Measurements from ENCODE around the gene KIF13A. TPM values are rescaled to one million over a fixed set of nuclear protein-coding genes. Genes with fewer than 3 reads are reported as not detected.

KIF13A gene
- total and polyA plus RNA-seq, 9 of the 15 experiments (the other 6 are each of a cell fraction or from before 2014, with no cell fraction given): 3.6 to 44.3 (median 29.7) TPM

DNA sequence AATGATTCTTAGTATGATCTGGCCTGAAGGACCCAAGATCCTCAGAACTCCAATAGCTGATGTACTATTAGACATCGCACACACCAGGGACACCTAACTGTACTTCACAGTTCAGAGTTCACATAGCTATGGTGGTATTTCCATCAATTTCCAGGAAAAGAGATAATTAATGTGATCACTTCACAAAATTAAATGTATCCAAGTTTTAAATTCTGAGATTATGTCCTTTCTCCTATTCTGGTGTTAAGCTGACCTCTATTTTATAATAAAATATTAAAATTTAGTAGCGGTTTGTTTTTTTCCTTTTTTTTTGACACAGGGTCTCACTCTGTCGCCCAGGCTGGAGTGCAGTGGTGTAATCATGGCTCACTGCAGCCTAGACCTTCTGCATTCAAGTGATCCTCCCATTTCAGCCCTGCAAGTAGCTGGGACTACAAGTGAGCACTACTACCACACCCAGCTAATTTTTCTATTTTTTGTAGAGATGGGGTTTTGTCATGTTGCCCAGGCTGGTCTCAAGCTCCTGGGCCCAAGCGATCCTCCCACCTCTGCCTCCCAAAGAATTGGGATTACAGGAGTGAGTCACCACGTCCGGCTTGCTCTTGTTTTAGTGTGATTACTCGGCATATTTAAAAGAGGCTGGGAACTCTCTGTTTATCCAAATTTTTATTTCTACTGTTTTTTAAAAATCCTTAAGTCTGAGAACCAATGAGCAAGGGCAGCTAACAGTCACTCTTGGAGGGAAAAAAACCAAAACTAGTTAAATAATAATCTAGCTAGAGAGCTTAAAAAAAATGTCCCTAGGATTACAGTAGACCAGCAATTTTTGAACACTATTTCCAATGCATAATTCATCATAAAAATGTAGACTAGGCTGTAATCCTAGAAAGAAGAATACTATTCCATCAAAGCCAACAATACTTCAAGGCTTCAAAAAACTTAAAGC is 16.0 kb downstream of the KIF13A start (continued):
- TF ChIP-seq HMGN3 (IDR thresholded peaks at IDR 0.05; ENCODE audit: borderline replicate concordance, extremely low read depth, insufficient read length, low read depth, low read length) (no peak), YY1 (IDR thresholded peaks at IDR 0.05; ENCODE audit: borderline replicate concordance in 1 of 3, control insufficient read depth in 1 of 3, extremely low read depth in 1 of 3, insufficient read depth in 3 of 3, insufficient read length in 1 of 3, insufficient replicate concordance in 2 of 3, low read depth in 1 of 3, low read length in 2 of 3) (no peak), CBX1 (IDR thresholded peaks at IDR 0.05; ENCODE audit: low read depth) (no peak), MTF1 (CRISPR knock-in tag; IDR thresholded peaks at IDR 0.05; ENCODE audit: borderline replicate concordance) (no peak), SIN3A (IDR thresholded peaks at IDR 0.05; ENCODE audit: borderline replicate concordance in 2 of 2, control insufficient read depth in 1 of 2, low read depth in 2 of 2, low read length in 2 of 2) (no peak), PHF8 (IDR thresholded peaks at IDR 0.05; ENCODE audit: borderline replicate concordance, low read length) (no peak), PPARD (CRISPR knock-in tag; IDR thresholded peaks at IDR 0.05) (no peak), PTRF (tag; IDR thresholded peaks at IDR 0.05) (no peak), FUS (optimal IDR thresholded peaks at IDR 0.05; ENCODE audit: low read depth, low read length) (no peak), GTF2F1 (IDR thresholded peaks at IDR 0.05; ENCODE audit: low read depth, low read length) (no peak), POLR3A (IDR thresholded peaks at IDR 0.05; ENCODE audit: borderline replicate concordance, extremely low read depth, insufficient read depth, insufficient read length) (no peak), CREM (IDR thresholded peaks at IDR 0.05; ENCODE audit: low read depth) (peak; percentile 63; the same call in 1 of the 2 replicates), ZNF551 (CRISPR knock-in tag; IDR thresholded peaks at IDR 0.05) (no peak)
- TF ChIP-seq, protein P1, sequence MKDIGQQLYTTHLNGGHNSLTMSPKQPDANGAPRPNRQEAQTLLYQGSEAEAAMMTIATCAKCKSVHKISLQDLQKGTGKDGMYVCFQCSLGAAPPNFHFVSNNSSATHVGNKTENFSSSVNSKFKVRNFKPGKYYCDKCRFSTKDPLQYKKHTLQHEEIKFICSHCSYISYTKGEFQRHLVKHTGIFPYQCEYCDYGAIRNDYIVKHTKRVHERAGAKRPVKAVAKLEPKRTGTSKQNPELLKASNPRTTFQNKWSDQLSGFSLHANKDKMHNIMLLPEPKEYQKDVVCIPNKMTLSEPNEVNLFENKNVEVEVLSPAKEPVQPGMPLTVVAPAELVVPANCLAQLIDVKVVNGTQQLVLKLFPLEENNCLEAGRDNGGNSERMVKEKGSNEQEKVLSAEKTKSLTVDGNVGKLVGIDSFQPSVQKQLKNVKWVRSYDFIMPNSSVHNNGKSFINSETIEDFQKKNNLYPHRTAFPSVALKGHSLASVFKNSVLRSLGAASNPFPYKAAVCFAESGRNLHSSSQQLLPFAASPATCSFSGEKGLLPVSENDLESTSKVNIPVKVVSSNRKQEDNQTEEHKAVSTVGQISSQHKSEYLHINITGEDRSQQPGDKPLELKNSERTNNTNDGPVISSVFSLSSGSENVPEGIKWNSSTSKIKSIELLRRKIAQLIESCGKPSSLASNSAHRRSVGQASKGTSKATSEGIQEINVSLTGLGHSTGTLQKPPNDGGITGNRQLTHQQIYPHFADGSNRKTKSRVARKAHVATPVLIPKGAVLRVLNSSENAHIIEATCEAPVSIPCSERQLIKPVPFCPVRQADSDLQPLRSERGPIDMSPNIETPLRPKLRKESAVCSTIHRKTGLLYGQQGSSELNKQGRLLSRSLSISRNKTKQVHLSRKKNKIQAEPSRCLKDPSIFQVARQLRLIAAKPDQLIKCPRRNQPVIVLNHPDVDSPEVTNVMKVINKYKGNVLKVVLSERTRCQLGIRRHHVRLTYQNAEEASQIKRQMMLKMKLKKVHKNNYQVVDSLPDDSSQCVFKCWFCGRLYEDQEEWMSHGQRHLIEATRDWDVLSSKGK (CRISPR knock-in tag; IDR thresholded peaks at IDR 0.05): no peak
- TF ChIP-seq, protein P2, sequence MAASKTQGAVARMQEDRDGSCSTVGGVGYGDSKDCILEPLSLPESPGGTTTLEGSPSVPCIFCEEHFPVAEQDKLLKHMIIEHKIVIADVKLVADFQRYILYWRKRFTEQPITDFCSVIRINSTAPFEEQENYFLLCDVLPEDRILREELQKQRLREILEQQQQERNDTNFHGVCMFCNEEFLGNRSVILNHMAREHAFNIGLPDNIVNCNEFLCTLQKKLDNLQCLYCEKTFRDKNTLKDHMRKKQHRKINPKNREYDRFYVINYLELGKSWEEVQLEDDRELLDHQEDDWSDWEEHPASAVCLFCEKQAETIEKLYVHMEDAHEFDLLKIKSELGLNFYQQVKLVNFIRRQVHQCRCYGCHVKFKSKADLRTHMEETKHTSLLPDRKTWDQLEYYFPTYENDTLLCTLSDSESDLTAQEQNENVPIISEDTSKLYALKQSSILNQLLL (CRISPR knock-in tag; IDR thresholded peaks at IDR 0.05; ENCODE audit: borderline replicate concordance): no peak
- TF ChIP-seq, protein P3, sequence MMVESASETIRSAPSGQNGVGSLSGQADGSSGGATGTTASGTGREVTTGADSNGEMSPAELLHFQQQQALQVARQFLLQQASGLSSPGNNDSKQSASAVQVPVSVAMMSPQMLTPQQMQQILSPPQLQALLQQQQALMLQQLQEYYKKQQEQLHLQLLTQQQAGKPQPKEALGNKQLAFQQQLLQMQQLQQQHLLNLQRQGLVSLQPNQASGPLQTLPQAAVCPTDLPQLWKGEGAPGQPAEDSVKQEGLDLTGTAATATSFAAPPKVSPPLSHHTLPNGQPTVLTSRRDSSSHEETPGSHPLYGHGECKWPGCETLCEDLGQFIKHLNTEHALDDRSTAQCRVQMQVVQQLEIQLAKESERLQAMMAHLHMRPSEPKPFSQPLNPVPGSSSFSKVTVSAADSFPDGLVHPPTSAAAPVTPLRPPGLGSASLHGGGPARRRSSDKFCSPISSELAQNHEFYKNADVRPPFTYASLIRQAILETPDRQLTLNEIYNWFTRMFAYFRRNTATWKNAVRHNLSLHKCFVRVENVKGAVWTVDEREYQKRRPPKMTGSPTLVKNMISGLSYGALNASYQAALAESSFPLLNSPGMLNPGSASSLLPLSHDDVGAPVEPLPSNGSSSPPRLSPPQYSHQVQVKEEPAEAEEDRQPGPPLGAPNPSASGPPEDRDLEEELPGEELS (CRISPR knock-in tag; IDR thresholded peaks at IDR 0.05; ENCODE audit: borderline replicate concordance): no peak
- TF ChIP-seq, protein P4, sequence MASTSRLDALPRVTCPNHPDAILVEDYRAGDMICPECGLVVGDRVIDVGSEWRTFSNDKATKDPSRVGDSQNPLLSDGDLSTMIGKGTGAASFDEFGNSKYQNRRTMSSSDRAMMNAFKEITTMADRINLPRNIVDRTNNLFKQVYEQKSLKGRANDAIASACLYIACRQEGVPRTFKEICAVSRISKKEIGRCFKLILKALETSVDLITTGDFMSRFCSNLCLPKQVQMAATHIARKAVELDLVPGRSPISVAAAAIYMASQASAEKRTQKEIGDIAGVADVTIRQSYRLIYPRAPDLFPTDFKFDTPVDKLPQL (IDR thresholded peaks at IDR 0.05; ENCODE audit: extremely low read depth, insufficient read length): no peak
